Measurements from ENCODE around the gene UBAP2.
A peak's percentile ranks its signal among the peaks of the same experiment; 100 is the strongest.
"Not testable (repeated sequence)": the region's sequence is repeated elsewhere in the genome, so short reads cannot be mapped to it uniquely, and the experiment has no call there.

Gene UBAP2

DNA sequence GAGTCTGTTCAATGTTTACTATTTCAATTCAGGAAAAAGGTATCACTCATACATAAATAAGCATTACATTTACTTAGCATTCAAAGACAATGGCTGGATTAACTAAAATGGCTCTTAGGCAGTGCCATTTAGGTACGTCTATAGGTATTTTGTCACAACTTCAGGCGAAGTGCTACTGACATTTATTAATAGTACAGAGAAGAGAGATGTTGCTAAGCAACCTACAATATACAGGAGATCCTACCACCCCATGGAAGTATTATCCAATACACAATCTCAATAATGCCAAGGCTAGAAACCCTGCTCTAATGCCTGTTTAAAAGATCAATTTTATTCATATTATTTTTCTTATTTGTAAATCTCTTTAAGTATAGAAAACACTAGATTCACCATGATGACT lies 76.0 kb downstream of the UBAP2 start:
- DNase-seq = no peak

DNA sequence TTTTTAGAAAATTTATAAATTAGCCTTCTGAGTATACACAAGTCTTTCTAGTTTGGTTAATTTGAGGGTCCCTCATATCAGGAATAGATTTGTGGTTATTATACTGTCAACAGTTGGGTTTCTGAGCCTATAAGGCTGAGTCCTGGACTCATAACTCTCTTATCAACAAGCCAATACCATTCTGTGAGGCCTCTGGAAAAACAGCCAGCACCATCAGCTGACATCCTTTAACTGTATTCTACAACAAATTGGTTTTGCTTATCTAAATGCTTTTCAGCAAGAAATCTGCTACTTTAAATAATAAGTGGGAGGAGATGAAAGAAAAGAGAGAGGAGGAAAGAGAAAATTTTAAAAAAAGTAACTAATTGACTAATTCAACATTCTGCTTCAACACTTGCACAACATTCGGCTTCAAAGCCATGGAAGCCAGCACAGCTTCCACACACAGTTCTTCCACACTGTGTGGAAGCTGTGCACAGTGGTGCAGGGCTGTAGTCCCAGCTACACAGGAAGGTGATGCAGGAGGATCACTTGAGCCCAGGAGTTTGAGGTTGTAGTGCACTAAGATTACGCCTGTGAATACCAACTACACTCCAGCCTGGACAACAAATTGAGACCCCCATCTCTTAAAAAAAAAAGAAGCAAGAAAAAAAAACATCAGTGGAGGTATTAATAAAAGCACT lies 84.5 kb downstream of the UBAP2 start:
- no peak for DNase-seq

DNA sequence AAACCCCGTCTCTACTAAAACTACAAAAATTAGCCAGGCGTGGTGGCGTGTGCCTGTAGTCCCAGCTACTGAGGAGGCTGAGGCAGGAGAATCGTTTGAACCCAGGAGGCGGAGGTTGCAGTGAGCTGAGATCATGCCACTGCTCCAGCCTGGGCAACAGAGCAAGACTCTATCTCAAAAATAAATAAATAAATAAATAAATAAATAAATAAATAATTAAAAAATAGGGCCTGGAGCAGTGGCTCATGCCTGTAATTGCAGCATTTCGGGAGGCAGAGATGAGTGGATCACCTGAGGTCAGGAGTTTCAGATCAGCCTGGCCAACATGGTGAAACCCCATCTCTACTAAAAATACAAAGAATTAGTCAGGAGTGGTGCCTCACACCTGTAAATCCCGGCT lies 86.2 kb downstream of the UBAP2 start:
- DNase-seq = not testable (repeated sequence)

DNA sequence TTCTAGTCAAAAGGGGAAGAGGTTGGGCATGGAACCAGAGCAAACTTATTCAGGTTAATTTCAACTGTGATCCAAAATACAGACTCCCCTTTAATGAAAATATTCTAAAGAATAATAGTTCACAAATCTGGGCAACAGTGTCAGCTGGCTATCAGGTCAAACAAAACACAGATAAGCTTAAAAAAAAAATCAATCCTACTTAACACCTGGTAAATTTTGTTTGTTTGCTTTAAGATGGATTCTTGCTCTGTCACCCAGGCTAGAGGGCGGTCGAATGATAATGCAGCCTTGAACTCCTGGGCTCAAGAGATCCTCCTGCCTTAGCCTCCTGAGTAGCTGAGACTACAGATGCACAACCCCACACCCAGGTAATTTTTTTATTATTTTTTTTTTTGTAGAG lies 89.0 kb downstream of the UBAP2 start:
- no peak for DNase-seq

DNA sequence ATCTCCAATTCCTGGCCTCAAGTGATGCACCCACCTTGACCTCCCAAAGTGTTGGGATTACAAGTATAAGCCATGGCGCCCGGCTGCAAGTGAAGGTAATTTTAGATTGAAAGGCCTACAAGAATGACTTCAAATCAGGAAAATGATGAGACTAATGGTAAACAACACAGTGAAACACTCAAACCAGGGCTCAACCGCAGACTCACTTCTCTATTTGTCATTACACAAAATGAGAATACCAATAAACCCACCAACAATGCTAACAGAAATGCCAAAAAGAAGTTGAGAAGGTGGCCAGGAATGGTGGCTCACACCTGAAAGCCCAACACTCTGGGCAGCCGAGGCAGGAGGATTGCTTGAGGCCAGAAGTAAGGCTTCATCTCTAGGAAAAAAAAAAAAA lies 92.1 kb downstream of the UBAP2 start:
- DNase-seq = no peak

DNA sequence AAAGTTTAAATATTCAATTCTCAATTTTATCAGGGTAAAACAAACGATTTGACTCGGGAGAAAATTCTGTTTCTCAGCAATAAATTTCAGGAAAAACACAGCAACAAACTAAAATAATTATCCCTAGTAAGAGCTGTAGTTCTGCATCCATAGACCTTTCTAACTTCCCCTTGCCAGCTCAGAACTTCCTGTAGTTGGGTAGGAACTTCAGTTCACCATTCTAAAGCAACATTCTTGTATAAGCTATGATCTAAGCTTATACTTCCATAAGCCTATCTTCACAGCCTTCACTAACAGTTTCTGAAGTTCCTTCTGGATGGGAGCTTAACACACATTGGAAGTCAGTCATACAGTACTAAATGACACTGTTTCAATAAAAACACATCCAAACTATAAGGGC lies 96.6 kb downstream of the UBAP2 start:
- no peak for DNase-seq

DNA sequence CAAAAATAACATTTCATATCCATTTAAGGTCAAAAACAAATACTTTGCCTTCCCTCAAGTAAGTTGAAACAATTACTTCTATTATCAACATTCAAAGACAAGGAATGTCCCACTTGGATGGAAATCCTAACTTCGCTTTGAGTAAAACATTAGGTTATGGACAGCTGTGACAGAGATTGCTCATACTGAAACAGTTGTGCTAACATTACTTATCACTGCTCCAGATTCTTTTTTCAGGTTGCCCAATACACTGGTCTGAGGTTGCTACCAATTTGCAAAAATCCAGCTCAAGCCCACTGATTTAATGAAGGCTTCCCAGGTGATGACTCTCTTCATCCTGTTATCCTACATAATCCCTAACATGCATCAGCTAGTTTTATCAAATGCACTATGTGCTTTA lies 98.3 kb downstream of the UBAP2 start:
- DNase-seq = no peak

DNA sequence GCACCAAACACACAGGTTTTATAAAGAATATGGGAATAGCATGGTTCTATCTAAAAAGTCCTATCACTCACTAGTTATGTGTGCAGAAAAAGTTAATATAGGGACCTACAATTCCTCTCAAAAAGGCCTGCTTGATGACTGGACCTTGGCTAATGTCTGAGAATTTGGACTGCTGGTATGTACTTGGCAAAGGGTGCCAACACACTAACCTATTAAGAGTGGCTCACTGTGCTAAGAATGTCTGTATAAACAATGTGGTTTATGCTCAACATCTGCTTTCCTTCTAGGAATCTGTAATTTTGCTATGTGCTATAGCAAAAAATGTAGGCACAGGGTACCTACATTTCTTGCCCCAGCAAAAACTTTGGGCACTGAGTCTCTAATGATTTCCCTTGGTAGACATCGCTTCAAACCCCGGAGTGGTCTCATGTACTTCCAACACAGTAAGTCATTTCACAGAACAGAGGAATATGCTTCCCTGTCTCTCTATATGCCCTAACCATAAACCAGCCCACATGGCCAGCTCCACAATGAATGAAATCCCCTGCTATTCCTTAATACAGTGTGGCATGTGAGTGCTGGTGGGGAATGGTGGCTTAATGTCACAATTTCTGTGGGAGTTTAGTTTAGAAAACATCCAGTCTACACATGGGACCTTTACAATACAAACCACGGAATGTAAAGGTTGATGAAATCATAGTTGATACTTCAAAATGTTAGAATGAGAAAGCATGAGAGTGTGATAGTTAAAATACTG lies 101.7 kb downstream of the UBAP2 start:
- peak; percentile 94 for DNase-seq

DNA sequence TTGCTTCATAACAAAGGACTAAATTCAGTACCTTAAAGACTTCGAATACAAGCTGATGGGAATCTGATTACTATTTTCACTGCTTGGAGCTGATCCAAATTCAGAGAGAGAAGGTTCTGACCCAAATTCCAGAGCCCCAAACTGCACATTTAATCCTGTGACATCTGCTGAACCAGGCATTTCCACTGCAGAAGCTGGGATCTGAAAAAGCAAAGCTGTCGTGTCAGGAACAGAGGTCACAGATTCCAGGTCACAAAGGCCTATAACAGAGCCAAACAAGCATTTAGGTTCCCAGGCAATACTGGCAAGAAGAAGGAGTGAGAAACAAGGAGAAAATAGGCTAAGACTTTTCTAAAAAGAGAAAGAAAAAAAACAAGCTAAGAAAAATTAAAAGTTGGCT lies 105.3 kb downstream of the UBAP2 start:
- no peak for DNase-seq

DNA sequence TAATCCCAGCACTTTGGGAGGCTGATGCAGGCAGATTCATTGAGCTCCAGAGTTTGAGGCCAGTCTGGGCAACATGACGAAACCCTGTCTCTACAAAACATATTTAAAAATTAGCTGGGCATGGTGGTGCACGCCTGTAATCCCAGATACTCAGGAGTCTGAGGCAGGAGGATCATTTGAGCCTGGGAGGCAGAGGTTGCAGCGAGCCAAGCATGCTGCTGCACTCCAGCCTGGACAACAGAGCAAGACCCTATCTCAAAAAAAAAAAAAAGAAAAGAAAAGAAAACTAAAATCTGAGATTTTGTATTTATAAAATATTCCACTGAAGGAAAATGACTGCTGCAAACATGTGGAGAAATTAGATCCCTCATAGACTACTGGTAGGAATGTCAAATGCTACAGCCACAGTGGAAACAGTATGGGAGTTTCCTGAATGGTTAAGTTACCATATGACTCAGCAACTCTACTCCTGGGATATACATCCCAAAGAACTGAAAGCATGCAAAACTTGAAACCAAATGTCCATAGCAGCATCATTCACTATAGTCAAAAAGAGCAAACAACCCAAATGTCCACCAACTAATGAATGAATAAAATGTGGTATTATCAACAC lies 106.1 kb downstream of the UBAP2 start:
- peak; percentile 78 for DNase-seq

DNA sequence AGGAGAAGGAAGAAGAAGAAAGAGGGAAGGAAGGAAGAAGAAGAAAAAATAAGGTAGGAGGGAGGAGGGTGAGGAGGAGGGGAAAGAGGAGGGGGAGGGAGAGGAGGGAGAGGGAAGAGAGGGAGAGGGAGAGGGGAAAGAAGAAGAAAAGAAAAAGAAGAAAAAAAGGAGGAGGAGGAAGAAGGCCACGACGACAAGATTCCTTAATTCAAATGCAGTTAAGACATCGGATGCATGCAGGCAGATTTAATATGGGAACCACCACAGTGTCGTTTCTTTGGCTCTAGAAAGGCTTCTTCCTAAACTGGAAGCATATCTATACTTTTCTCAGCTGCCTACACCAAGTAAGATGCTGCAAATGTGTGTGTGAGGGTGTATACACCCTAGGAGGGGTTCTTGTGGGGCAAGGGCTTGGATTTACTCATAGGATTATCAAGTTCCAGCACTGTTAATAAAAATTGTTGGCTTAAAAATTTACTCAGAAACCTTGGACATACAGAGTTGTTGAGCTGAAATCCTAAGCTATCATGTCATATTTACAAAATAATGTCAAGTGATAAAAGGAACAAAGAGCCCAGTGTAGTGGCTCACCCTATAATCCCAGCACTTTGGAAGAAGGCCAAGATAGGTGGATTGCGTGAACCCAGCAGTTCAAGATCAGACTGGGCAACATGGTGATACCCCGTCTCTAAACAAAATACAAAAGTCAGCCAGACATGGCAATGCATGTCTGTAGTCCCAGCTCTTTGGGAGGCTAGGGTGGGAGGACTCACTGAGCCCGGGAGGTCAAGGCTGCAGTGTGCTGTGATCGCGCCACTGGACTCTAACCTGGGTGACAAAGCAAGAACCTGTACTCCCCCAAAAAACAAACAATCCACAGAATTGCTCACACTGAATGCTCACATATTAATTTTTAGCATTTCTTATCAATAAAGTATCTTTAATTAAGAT lies 108.5 kb downstream of the UBAP2 start:
- no peak for DNase-seq

DNA sequence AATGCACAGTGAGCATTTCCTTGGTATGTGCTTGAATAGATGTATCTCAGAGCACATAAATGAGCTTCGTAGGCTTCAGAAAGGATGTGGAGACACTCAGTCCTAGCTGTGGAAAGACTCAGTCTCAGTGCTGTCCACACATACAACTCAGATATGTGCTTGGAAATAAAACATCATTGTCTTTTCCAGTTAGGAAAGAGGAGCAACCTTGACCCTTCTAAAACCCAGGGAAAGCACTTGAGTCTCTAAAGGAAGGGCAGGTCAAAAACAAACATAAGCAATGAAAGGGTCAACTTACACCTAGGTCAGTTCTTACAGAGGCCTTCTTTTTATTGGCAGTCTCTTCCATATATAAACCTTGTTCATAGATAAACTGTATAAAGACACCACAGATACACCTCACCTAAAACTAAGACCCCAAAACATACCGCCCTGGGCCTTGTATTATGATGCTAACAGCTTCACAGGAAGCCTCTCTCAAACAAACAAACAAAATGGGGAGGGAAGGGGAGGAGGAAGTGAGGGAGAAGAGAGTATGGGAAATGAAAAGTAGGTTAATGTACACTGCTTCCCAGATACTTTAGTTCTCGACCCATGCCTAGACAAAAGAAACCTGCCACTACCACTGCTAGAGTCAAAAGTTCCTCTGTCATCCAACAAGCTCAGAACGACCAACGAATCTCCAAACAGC lies 114.4 kb downstream of the UBAP2 start:
- no peak for DNase-seq

DNA sequence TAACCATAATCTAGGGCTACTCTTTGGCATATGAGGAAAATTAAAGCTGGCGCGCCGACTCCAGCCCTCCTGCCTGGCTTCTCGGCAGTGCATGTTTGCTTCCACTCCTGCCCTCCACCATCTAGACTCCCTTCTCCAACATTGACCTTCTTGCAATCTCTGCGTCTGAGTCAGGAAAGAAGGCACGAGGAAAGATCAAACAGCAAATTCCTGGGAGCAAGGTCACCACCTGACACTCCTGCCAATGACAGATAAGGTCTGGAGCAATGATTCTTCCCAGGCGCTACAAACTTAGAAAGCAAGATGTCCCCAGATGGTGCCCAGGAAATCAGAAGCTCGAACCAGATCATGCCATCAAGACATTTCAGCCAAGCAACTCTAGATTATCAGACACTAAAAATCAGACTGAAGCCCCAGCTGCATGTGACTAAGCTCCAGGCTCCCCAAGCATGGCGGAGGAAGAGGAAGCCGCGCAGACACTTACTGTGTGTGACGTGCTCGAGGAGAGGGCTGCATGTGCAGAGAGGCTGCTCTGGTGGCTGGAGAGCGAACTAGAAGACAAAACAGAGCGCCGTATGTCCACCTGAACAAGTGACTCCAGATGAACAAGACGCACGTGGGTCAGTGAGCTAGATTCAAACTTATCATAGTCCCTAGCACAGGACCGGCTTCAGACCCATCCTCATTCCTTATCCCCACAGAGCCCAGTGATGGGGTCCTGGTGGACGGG lies 116.4 kb downstream of the UBAP2 start:
- DNase-seq = no peak

DNA sequence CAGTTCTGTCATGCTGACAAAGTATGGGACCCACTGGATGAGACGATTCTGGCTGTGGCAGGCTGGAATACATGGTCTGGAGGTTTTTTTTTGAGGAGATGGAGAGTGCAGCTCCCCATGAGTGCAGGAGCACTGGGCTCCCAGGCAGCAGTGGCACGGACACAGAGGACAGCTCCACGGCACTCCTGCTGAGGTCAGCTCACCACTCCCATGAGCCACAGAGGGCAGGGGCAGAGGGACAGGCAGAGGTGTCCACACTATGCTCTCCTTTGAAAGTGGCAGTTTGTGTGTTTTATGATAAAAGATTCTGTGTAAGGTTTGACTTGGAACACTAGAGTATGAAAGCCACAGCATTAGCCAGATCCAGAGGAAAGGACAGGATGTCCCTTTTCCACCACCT lies 117.4 kb downstream of the UBAP2 start:
- no peak for DNase-seq

DNA sequence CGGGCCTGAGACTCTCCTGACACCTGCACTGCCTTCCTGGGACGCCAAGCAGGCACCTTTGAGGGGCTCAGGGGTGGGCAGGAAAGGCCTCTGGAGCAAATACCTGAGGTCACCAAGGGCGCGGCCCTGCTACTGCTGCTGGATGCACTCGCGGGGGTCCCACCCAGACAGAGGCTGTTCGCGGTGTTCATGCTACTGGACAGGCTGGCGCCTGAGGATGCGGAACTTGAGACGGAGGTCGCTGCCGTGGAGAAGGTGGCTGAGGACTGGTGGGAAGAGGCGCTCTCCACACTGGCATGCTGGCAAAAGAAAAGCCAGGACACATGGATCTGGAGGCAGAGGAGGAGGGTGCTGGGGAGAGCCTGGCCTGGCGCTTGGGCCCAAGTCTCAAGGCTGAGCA lies 121.0 kb downstream of the UBAP2 start:
- DNase-seq = no peak

DNA sequence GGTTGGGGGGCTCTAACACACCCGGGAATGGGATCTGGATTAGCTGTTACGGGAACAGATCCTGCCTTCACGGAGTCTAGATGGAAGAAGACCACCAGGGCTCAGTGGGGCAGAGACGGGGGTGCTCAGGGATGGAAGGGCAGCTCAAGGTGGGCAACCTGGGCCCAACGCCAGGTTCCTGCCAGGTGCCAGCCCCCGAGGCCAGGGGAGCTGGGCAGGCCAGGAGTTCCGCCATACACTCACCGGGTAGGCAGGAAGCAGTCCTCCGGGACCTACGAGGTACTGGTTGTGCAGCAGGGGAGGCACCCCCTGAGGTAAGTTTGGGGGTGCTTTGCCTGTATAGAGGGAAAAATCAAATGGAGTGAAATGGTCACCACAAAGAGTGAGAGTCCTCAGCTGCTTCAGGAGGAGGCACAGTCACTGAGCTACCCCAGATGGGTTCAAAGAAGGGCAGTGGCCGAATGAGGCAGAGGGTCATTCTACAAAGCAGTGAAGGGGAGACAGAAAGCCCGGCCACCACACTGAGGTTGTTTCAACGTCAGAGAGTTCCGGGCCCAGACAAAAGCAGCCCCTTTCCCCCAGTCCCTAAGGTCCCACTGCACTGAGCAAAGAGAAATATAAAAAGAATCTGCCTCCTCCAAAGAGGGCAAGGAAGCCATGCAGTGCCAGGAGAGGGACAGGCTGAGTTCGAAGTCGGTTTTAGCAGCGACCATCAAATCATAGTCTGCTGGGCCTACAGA lies 121.8 kb downstream of the UBAP2 start:
- DNase-seq = no peak

DNA sequence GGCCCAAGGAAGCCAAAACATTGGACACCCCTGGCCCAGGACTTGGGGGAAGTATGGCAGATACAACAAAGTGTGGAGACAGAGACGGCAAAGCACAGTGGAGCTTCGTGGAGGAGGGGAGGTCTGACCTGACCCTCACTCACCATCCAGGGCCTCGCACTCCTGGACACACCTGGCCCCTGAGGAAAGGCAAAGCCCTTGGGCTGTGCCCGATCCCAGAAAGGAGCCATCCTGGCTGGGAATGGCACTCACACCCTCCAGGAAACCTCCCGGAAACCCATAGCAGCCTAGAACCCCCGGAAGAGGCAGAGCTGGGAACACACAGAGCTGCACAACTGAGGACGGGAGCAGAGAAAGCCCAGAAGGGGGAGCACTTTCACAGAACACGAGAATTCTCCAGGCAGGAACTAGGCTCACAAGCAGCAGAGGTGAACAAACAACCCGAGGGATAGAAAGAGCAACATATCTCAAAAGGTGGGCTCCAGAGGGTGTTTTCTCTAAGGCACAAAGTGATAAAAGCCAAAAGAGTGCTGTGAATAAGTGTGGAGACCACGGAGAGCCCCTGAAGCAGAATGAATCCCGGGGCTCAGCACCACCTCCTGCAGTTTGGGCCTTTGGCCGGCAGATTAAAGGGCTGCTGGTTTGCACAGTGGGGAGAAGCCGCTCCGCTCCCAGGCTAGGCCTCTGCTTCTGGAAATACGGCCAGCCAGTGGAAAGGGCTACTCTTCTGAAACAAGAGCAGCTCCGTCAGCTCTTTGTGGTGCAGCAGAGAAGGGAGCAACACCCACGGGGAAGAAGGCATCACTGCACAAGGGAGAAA lies 123.5 kb downstream of the UBAP2 start:
- DNase-seq = peak; percentile 60

DNA sequence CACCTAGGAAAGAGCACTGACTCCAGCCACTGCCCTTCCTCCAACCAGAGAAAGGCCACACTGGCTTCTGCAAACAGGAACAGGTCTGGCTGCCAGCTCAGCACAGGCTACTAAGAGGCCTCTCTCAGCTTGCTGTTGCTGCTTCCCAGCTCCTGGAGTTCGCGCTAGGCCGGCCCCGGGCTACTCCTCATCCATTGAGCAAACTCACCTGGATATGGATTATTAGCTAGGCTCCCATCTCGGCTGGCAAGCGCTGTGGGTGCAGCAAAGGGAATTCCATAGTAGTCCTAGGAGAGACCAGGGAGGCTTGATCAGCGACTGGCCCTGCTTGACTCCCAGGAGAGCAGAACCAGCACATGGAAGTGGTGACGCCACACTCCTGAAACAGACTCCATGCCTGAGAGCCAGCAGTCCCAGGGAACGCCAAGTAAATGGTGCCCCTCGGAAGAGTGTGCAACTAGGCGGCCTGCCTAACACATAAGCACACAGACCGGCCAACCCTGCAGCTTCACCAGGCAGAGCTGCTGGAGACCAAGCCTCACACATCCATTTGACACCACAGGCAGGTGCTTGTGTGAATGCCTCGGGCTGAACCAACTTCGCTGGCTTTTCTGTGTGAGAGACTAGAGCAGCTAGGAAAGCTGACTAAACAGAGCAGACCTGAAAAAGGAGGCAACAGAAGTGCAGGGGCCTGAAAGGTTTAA lies 124.5 kb downstream of the UBAP2 start:
- DNase-seq = no peak

DNA sequence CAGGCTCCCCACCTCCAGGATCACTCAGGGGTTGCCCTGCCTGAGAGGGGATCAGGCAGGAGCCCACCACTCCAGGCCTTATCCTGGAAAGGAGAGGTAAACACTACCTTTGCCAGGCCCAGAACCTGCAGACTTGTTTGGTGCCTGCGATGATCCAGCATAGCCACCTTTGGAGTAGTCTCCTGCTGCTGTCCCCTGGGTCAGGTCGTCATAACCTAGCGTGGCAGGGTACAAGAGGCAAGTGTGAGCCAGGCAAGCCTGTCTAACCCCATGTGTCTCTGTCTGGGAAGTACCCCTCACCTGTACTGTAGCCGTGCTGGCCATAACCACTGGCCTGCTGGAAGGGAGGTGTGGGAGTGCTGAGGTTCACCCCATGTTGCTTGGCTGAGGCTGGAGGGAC lies 125.6 kb downstream of the UBAP2 start:
- no peak for DNase-seq

Data from EL (cell line).